Endothelial cell of umbilical vein (primary cell): ENCODE results near the gene MRPS34.

Experiments used
- CTCF ChIP-seq, 2 donors: IDR thresholded peaks; 1 replicate in 1 of 2; 2 replicates in 1 of 2; pipeline ENCODE4 v1.5.1; 2011; ENCODE audit warnings: low read length in 2 of 2, mild to moderate bottlenecking in 2 of 2, moderate library complexity in 2 of 2, control low read depth in 1 of 2, inconsistent platforms in 1 of 2, low read depth in 1 of 2; ENCODE audit not compliant: insufficient read depth in 1 of 2; ENCODE audit errors: extremely low read depth in 1 of 2
- EZH2 ChIP-seq: IDR thresholded peaks from 2 replicates; pipeline ENCODE4 v1.6.1; 2012; ENCODE audit warnings: borderline replicate concordance, low read depth, mild to moderate bottlenecking, moderate library complexity, low read length, inconsistent platforms; ENCODE audit not compliant: severe bottlenecking
- MAX ChIP-seq: IDR thresholded peaks from 2 replicates; pipeline ENCODE4 v1.6.1; 2011; ENCODE audit not compliant: insufficient read depth, insufficient read length
- POLR2AphosphoS5 ChIP-seq: IDR thresholded peaks from 2 replicates; pipeline ENCODE4 v1.6.1; 2012; ENCODE audit warnings: low read depth, mild to moderate bottlenecking, control low read depth, low read length, moderate library complexity; ENCODE audit not compliant: insufficient read depth

- TF ChIP-seq CTCF (IDR thresholded peaks at IDR 0.05; ENCODE audit: extremely low read depth in 1 of 2, insufficient read depth in 1 of 2, low read depth in 1 of 2, low read length in 2 of 2) (no peak), MAX (no peak), POLR2AphosphoS5 (no peak), EZH2 (no peak)
Measured at GRCh38 chr16:1760911-1761310, 12.0 kb downstream of the MRPS34 start.
